A673 (cell line): ENCODE measurements around the gene TMEM87A. TPM values are rescaled to one million over a fixed set of nuclear protein-coding genes. Genes with fewer than 3 reads are reported as not detected.

ENCODE experiments used
- BruUV-seq: library from RNA; stranded (reverse); fragments of 400-500 nt; replicated peaks from 2 replicates; lab custom pipeline; 2021; lab: Mats Ljungman, UMichigan
- CTCF ChIA-PET: fragments of 300-600 bp; sonication (Branson Sonifier 250); formaldehyde crosslinking; loops from one replicate; lab custom pipeline; 2022; ENCODE audit warnings: antibody characterized with exemption; lab: Charles Lee
- POLR2A ChIA-PET: fragments of 300-600 bp; sonication (Branson Sonifier 250); formaldehyde crosslinking; loops from one replicate; lab custom pipeline; 2022; ENCODE audit warnings: antibody characterized with exemption; ENCODE audit not compliant: low non-redundant PET; lab: Charles Lee
- DNase-seq: peaks from one replicate; pipeline ENCODE4 v3.0.0-alpha.2; 2015; ENCODE audit warnings: low spot score
- H3K27ac ChIP-seq: fragments of 200-600 bp; sonication (generic); 2 replicates; pipeline ENCODE4 v1.5.1; 2016; ENCODE audit warnings: mixed run types, low read depth, mild to moderate bottlenecking, mixed read lengths, antibody characterized with exemption, low read length; ENCODE audit not compliant: poor library complexity, severe bottlenecking
- H3K27me3 ChIP-seq: fragments of 200-600 bp; sonication (generic); replicated peaks from 2 replicates; pipeline ENCODE4 v1.6.1; 2017; ENCODE audit warnings: mixed run types, low read depth, mild to moderate bottlenecking, mixed read lengths, antibody characterized with exemption, low read length; ENCODE audit not compliant: insufficient read depth, poor library complexity
- H3K36me3 ChIP-seq: fragments of 200-600 bp; sonication (generic); 2 replicates; pipeline ENCODE4 v1.6.1; 2016; ENCODE audit warnings: mixed run types, mild to moderate bottlenecking, mixed read lengths, antibody characterized with exemption, low read length; ENCODE audit not compliant: insufficient read depth, poor library complexity, severe bottlenecking
- H3K4me1 ChIP-seq: fragments of 200-600 bp; sonication (generic); 2 replicates; pipeline ENCODE4 v1.6.1; 2017; ENCODE audit warnings: mixed run types, mild to moderate bottlenecking, mixed read lengths, antibody characterized with exemption, low read length; ENCODE audit not compliant: insufficient read depth, poor library complexity, severe bottlenecking
- H3K4me3 ChIP-seq: fragments of 200-600 bp; sonication (generic); 2 replicates; pipeline ENCODE4 v1.5.1; 2016; ENCODE audit warnings: low read depth, mixed run types, mild to moderate bottlenecking, mixed read lengths, low read length; ENCODE audit not compliant: poor library complexity, severe bottlenecking
- H3K9me3 ChIP-seq: fragments of 200-600 bp; sonication (generic); 2 replicates; pipeline ENCODE4 v1.6.1; 2016; ENCODE audit warnings: mixed run types, low read depth, mild to moderate bottlenecking, mixed read lengths, antibody characterized with exemption, low read length; ENCODE audit not compliant: poor library complexity, severe bottlenecking
- EZH2 ChIP-seq: fragments of 200-600 bp; sonication (generic); IDR thresholded peaks from 2 replicates; pipeline ENCODE4 v1.6.1; 2017; ENCODE audit warnings: borderline replicate concordance, low read depth, mild to moderate bottlenecking, mixed read lengths, antibody characterized with exemption, low read length; ENCODE audit not compliant: poor library complexity, severe bottlenecking
- intact Hi-C: fragments of 100-400 bp; cut with micrococcal nuclease; formaldehyde crosslinking; loops from one replicate; pipeline ENCODE4 v1.10.0; 2022; ENCODE audit not compliant: unreplicated experiment
- total RNA-seq: library from RNA; stranded (reverse); gene quantifications from 2 replicates; pipeline ENCODE4 v1.2.3, GENCODE V29; 2021
- TF ChIP-seq, protein P1 (sequence below): fragments of 300-800, 200-600 bp; sonication (generic); conservative IDR thresholded peaks from 2 replicates; pipeline ENCODE4 v1.5.1; 2017; ENCODE audit warnings: low read depth, mild to moderate bottlenecking, antibody characterized with exemption, low read length, moderate library complexity, mixed read lengths

The TMEM87A gene
- total RNA-seq, 1 experiment from 2014 or later, result 53.4 TPM

DNA sequence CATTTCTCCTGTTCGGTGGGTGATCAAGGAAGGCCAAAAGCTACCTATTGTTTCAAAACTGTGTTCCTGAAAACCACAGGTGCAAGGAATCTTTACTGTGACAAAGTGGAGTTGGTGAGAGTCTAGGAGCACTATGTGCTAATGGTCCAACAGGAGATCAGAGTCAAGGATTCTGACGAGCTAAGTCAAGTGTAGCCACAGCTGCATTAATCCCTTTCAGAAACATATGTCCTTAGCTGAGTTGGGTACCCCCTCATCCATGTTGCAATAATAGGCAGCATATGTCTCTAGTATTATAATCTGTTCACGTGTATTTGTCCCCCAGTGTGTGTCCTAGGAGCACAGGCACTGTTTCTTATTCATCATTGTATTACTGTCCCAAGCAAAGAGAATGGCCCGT, 66.8 kb downstream of the TMEM87A start:
- no TSS peak for BruUV-seq
- Histone ChIP-seq H3K27ac (no peak overlapping the region), H3K4me1 (peaks cover 10% of the 10 kb centered on the region), H3K9me3 (no peaks in the 10 kb centered on the region), H3K4me3 (no peak overlapping the region), H3K27me3 (no peaks in the 10 kb centered on the region), H3K36me3 (peaks cover 10% of the 10 kb centered on the region)
- TF ChIP-seq EZH2, result no peak
- ChIA-PET POLR2A (no interaction called here), CTCF (no interaction called here)
- intact Hi-C loops, result no loop called here
- DNase-seq, result no peak

DNA sequence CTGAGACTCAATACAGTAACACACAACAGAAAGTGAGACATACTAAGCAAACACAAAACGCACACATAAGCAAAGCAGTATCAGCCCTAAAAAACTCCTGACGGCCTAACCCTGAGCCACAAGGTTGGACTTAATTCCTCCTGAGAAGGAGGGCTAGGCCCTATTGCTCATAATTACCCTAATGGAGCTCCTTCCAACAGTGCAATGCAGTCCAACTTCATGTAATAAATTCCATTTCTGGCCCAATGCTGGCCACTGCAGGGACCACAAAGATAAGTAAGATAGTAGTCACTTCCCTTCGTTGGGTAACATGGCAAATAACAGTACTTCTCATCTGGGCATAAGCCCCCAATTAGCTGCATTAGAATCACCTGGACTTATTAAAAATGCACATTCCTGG, 69.3 kb downstream of the TMEM87A start:
- Histone ChIP-seq H3K27me3 (no peaks in the 10 kb centered on the region), H3K9me3 (no peaks in the 10 kb centered on the region), H3K36me3 (no peaks in the 10 kb centered on the region), H3K27ac (no peak overlapping the region), H3K4me1 (peaks cover 10% of the 10 kb centered on the region), H3K4me3 (no peak overlapping the region)
- no peak for TF ChIP-seq EZH2
- TF ChIP-seq, protein P1, sequence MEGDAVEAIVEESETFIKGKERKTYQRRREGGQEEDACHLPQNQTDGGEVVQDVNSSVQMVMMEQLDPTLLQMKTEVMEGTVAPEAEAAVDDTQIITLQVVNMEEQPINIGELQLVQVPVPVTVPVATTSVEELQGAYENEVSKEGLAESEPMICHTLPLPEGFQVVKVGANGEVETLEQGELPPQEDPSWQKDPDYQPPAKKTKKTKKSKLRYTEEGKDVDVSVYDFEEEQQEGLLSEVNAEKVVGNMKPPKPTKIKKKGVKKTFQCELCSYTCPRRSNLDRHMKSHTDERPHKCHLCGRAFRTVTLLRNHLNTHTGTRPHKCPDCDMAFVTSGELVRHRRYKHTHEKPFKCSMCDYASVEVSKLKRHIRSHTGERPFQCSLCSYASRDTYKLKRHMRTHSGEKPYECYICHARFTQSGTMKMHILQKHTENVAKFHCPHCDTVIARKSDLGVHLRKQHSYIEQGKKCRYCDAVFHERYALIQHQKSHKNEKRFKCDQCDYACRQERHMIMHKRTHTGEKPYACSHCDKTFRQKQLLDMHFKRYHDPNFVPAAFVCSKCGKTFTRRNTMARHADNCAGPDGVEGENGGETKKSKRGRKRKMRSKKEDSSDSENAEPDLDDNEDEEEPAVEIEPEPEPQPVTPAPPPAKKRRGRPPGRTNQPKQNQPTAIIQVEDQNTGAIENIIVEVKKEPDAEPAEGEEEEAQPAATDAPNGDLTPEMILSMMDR, result no peak
- POLR2A ChIA-PET, result no interaction called here
- CTCF ChIA-PET, result no interaction called here
- intact Hi-C loops, result no loop called here
- no peak for DNase-seq
- BruUV-seq, result no TSS peak

DNA sequence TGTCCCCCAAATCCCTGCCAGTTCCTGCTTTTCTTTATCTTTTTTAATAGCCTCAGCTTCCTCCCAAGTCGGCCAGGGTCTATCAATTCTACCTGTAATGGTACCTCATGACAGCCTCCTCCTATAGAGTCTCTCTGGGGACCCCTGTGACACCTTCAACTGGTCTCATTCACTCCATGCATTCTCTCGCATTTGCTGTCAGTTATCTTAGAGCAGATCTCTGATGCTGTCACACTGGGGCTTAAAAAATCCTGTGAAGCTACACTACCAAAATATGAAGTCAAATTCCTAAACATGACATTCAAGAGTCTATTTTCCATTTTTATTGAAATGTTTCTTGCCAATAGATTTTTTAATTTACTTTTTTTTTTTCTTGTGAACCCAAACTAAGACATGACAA, 70.6 kb downstream of the TMEM87A start:
- no peak for TF ChIP-seq EZH2
- TF ChIP-seq, protein P1, result no peak
- BruUV-seq, result no TSS peak
- ChIA-PET POLR2A (no interaction called here), CTCF (no interaction called here)
- H3K4me1 ChIP-seq, result peaks cover 6% of the 10 kb centered on the region
- H3K36me3 ChIP-seq, result peaks cover 6% of the 10 kb centered on the region
- H3K9me3 ChIP-seq, result no peaks in the 10 kb centered on the region
- DNase-seq, result no peak
- H3K27me3 ChIP-seq, result no peaks in the 10 kb centered on the region
- no peak overlapping the region for H3K27ac ChIP-seq
- no peak overlapping the region for H3K4me3 ChIP-seq
- intact Hi-C loops, result no loop called here

DNA sequence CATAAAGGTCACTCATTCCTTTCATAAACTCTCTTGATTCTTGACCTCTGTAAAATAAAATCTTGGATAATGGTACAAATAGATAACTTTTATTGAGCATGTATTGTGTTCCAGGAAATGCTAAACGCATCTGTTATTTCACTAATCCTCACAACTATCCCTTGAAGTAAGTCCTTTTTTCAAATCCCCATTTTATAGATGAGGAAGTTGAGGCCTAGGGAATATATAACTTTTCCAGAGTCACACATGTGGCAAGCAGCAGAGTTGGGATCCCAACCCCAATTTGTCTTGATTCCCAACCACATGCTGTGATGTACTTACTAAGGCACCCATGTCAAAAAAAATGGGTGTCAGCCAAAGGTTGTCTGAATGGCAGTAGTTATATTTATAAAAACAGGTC, 71.4 kb downstream of the TMEM87A start:
- intact Hi-C loops, result no loop called here
- BruUV-seq, result no TSS peak
- H3K4me3 ChIP-seq, result no peak overlapping the region
- H3K9me3 ChIP-seq, result no peaks in the 10 kb centered on the region
- DNase-seq, result no peak
- TF ChIP-seq EZH2, result no peak
- TF ChIP-seq, protein P1, result no peak
- POLR2A ChIA-PET, result no interaction called here
- CTCF ChIA-PET, result no interaction called here
- no peaks in the 10 kb centered on the region for H3K4me1 ChIP-seq
- no peaks in the 10 kb centered on the region for H3K27me3 ChIP-seq
- peaks cover 6% of the 10 kb centered on the region for H3K36me3 ChIP-seq
- no peak overlapping the region for H3K27ac ChIP-seq
